Amniotic stem cell (primary cell): ENCODE data around the gene PIP5K1B.
"Not testable (repeated sequence)": the region's sequence is repeated elsewhere in the genome, so short reads cannot be mapped to it uniquely, and the experiment has no call there.

ENCODE experiments used
- DNase-seq: peaks from one replicate; lab custom pipeline; 2025; lab: John Stamatoyannopoulos, UW

Gene PIP5K1B

GRCh38 chr9:69029535-69029934 is 324.5 kb downstream of the PIP5K1B start:
- no peak for DNase-seq

- no peak for DNase-seq
Measured at GRCh38 chr9:69030851-69031645, 326.0 kb downstream of the PIP5K1B start.

- DNase-seq, result no peak
Measured at GRCh38 chr9:69034071-69034470, 329.0 kb downstream of the PIP5K1B start.

- no peak for DNase-seq
Measured at GRCh38 chr9:69035438-69036308, 330.6 kb downstream of the PIP5K1B start, which contains the start of gene FXN. Gene FXN (plus strand): TSS chr9:69035752. CDS start chr9:69035783, 31 bp downstream.

GRCh38 chr9:69036309-69036708 is 331.3 kb downstream of the PIP5K1B start:
- no peak for DNase-seq

- DNase-seq, result no peak
Measured at GRCh38 chr9:69036799-69037198, 331.8 kb downstream of the PIP5K1B start.

GRCh38 chr9:69040646-69041045 is 335.6 kb downstream of the PIP5K1B start:
- no peak for DNase-seq

GRCh38 chr9:69044240-69045219 is 339.5 kb downstream of the PIP5K1B start:
- DNase-seq, result no peak

GRCh38 chr9:69045821-69046220 is 340.8 kb downstream of the PIP5K1B start:
- no peak for DNase-seq

- no peak for DNase-seq
Measured at GRCh38 chr9:69046723-69047122, 341.7 kb downstream of the PIP5K1B start.

GRCh38 chr9:69047371-69047770 is 342.3 kb downstream of the PIP5K1B start:
- no peak for DNase-seq

- DNase-seq, result no peak
Measured at GRCh38 chr9:69049094-69049493, 344.1 kb downstream of the PIP5K1B start.

GRCh38 chr9:69050936-69051335 is 345.9 kb downstream of the PIP5K1B start:
- DNase-seq, result not testable (repeated sequence)

GRCh38 chr9:69054989-69055388 is 349.9 kb downstream of the PIP5K1B start:
- DNase-seq, result no peak

GRCh38 chr9:69056191-69056815 is 351.3 kb downstream of the PIP5K1B start:
- no peak for DNase-seq

- DNase-seq, result no peak
Measured at GRCh38 chr9:69058101-69058500, 353.1 kb downstream of the PIP5K1B start.
